K562 (cell line): ENCODE results near the gene TEX54. TPM values are rescaled to one million over a fixed set of nuclear protein-coding genes. Genes with fewer than 3 reads are reported as not detected.

Experiments used
- BCLAF1 ChIP-seq, 2 experiments: fragments of 450-650 bp in 1 of 2; IDR thresholded peaks; 2 replicates each; pipeline ENCODE4 v1.6.1; 2011 to 2017; ENCODE audit warnings: low read depth in 2 of 2, antibody characterized with exemption in 1 of 2, borderline replicate concordance in 1 of 2, low read length in 1 of 2, mild to moderate bottlenecking in 1 of 2, mixed read lengths in 1 of 2; ENCODE audit not compliant: control insufficient read depth in 1 of 2
- E2F6 ChIP-seq, 2 experiments: IDR thresholded peaks; 2 replicates each; pipeline ENCODE4 v1.6.1; 2011; ENCODE audit warnings: borderline replicate concordance in 1 of 2, control low read depth in 1 of 2, low read depth in 1 of 2, low read length in 1 of 2, mild to moderate bottlenecking in 1 of 2, mixed read lengths in 1 of 2, moderate library complexity in 1 of 2; ENCODE audit not compliant: insufficient read depth in 1 of 2, insufficient read length in 1 of 2, poor library complexity in 1 of 2, severe bottlenecking in 1 of 2; ENCODE audit errors: extremely low read depth in 1 of 2
- ETS2 ChIP-seq: IDR thresholded peaks from 2 replicates; pipeline ENCODE4 v1.6.1; 2016; ENCODE audit warnings: borderline replicate concordance, missing genetic modification characterization, mild to moderate bottlenecking, moderate library complexity, missing compliant biosample characterization; ENCODE audit not compliant: poor library complexity, severe bottlenecking
- EZH2 ChIP-seq: IDR thresholded peaks from 2 replicates; pipeline ENCODE4 v1.6.1; 2012; ENCODE audit warnings: low read depth, mild to moderate bottlenecking, inconsistent platforms, low read length, borderline replicate concordance
- FOXK2 ChIP-seq, 2 experiments: fragments of 450-650 bp; IDR thresholded peaks in 1 of 2; conservative IDR thresholded peaks in 1 of 2; 2 replicates each; pipeline ENCODE4 v1.6.1; 2016; ENCODE audit warnings: low read depth in 2 of 2, mild to moderate bottlenecking in 1 of 2
- HNRNPUL1 ChIP-seq: fragments of 200-400 bp; formaldehyde crosslinking; IDR thresholded peaks from 2 replicates; pipeline ENCODE4 v1.6.1; 2017; ENCODE audit warnings: low read length
- MIER1 ChIP-seq: fragments of 450-650 bp; IDR thresholded peaks from 2 replicates; pipeline ENCODE4 v1.6.1; 2016; ENCODE audit warnings: antibody characterized with exemption, mild to moderate bottlenecking, low read depth
- MTA3 ChIP-seq: fragments of 450-650 bp; formaldehyde crosslinking; IDR thresholded peaks from 2 replicates; pipeline ENCODE4 v1.6.1; 2017; ENCODE audit warnings: mild to moderate bottlenecking, borderline replicate concordance
- MYC ChIP-seq, 2 experiments: fragments of 250-450 bp in 1 of 2; sonication (Bioruptor Pico) in 1 of 2; IDR thresholded peaks; 2 replicates each; pipeline versions ENCODE4 v1.5.1 to v1.6.1; 2012 to 2021; ENCODE audit warnings: low read depth in 2 of 2, borderline replicate concordance in 1 of 2, improper control_type of control experiment in 1 of 2, low read length in 1 of 2, mild to moderate bottlenecking in 1 of 2, moderate library complexity in 1 of 2
- NCOA1 ChIP-seq: fragments of 450-650 bp; IDR thresholded peaks from 2 replicates; pipeline ENCODE4 v1.6.1; 2016; ENCODE audit warnings: low read depth
- NR1H2 ChIP-seq: sonication (generic); formaldehyde crosslinking; IDR thresholded peaks from 2 replicates; pipeline ENCODE4 v1.4.0; 2020; ENCODE audit warnings: mild to moderate bottlenecking, missing genetic modification reagents
- NR2C1 ChIP-seq, 2 experiments: fragments of 450-650 bp; IDR thresholded peaks; 2 replicates each; pipeline ENCODE4 v1.6.1; 2017; ENCODE audit warnings: mild to moderate bottlenecking in 2 of 2, antibody characterized with exemption in 1 of 2, inconsistent platforms in 1 of 2, missing compliant biosample characterization in 1 of 2, missing genetic modification characterization in 1 of 2
- SIN3A ChIP-seq, 2 experiments: fragments of 150-350 bp in 1 of 2; IDR thresholded peaks; 2 replicates each; pipeline ENCODE4 v1.6.1; 2011 to 2016; ENCODE audit warnings: borderline replicate concordance in 2 of 2, low read depth in 2 of 2, low read length in 2 of 2, mild to moderate bottlenecking in 2 of 2, moderate library complexity in 2 of 2; ENCODE audit not compliant: control insufficient read depth in 1 of 2
- SOX6 ChIP-seq: fragments of 450-650 bp; IDR thresholded peaks from 2 replicates; pipeline ENCODE4 v1.6.1; 2014; ENCODE audit warnings: mild to moderate bottlenecking
- SUPT5H ChIP-seq: fragments of 450-650 bp; IDR thresholded peaks from 2 replicates; pipeline ENCODE4 v1.6.1; 2016
- U2AF1 ChIP-seq: fragments of 200-400 bp; formaldehyde crosslinking; optimal IDR thresholded peaks from 2 replicates; pipeline ENCODE3; 2017; ENCODE audit warnings: mild to moderate bottlenecking, low read depth, low read length, moderate library complexity
- ZC3H4 ChIP-seq: sonication (generic); formaldehyde crosslinking; IDR thresholded peaks from 2 replicates; pipeline ENCODE4 v1.9.0; 2021; ENCODE audit warnings: missing genetic modification reagents, borderline replicate concordance
- ZKSCAN1 ChIP-seq: fragments of 150-350 bp; IDR thresholded peaks from 2 replicates; pipeline ENCODE4 v1.6.1; 2016; ENCODE audit warnings: low read depth, low read length
- ZNF134 ChIP-seq: fragments of 250-450 bp; sonication (Bioruptor Pico); conservative IDR thresholded peaks from 2 replicates; pipeline ENCODE4 v1.4.0; 2020
- polyA plus RNA-seq, 8 experiments: library from polyadenylated mRNA; depleted of rRNA in 4 of 8; stranded (reverse) in 5 of 8; unstranded in 3 of 8; fragments of >200 nt; fragmentation: Nextera tagmentation in 2 of 8; fragmentation: Illumina TruSeq in 1 of 8; extraction: Ambion mirVana in 2 of 8; extraction: Trizol in 1 of 8; gene quantifications; 2 replicates each; pipeline versions ENCODE4 v1.2.1 to v1.2.3, GENCODE V29; 2011 to 2014; ENCODE audit warnings: inconsistent platforms in 1 of 8, missing spikeins in 1 of 8
- total RNA-seq, 7 experiments: library from RNA; depleted of rRNA in 6 of 7; stranded (reverse); fragments of >200 nt in 6 of 7; fragmentation: Illumina TruSeq in 2 of 7; extraction: Trizol in 2 of 7; gene quantifications; 2 replicates each; pipeline versions ENCODE4 v1.2.1 to v1.2.3, GENCODE V29; 2011 to 2021; ENCODE audit warnings: low replicate concordance in 1 of 7
- TF ChIP-seq, protein P1 (sequence below): fragments of 250-450 bp; sonication (Bioruptor Pico); IDR thresholded peaks from 2 replicates; pipeline ENCODE4 v1.8.0; 2022; ENCODE audit warnings: moderate library complexity, mild to moderate bottlenecking, inconsistent platforms

The TEX54 gene
- total and polyA plus RNA-seq, 9 of the 15 experiments (the other 6 are each of a cell fraction or from before 2014, with no cell fraction given), result not detected

DNA sequence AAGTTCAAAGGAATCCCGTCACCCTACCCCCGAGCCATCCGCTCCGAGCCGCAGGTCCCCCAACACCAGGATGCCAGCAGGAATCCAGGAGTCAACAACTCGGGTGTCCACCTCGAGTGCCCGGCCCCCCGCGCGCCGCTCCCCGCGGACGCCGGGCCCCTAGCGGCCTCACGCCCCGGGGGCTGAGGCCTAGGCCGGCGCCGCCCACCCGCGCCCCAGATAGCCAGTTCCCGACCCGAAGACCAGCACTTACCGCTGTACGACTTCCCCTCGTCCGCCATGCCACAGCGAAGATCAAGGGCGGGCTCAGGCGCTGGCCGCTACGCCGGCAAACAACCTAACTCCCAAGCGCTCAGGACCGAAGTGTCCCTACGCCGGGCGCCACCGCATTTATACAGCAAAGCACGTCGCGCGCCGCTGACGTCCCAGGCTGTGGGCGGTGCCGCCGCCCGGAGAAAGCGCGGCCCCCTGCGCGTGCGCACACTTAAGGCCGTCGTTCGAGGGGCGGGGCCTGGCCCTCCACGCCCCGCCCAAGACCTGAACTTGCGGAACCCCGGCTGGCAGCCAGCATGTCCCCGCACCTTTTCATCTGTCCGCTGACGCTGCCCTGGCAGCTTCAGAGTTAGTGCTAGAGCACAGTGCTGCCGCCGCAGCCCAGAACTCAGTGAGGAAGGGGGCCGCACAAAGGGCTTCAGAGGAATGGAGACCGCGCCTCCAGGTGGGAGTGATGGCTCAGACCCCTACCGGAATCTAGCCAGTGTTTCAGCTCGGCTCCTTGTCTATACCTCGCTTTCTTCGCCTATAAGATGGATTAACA is 27.4 kb downstream of the TEX54 start, which contains the start of gene NXF1 (continued):
- no peak for TF ChIP-seq BCLAF1 (IDR thresholded peaks at IDR 0.05; ENCODE audit: borderline replicate concordance in 1 of 2, control insufficient read depth in 1 of 2, low read depth in 2 of 2, low read length in 1 of 2)
- TF ChIP-seq SUPT5H, result peak; percentile 100
- TF ChIP-seq MIER1, result no peak
- peak; percentile 79 for TF ChIP-seq ETS2 (tag)
- no peak for TF ChIP-seq NR2C1 (IDR thresholded peaks at IDR 0.05)
- TF ChIP-seq NR2C1 (tag; IDR thresholded peaks at IDR 0.05), result no peak
- peak in 1 of 2 experiments; percentile 32; a peak in 1 of 4 replicates for TF ChIP-seq FOXK2 (conservative IDR thresholded peaks at IDR 0.05 in 1 of 2, IDR thresholded peaks at IDR 0.05 in 1 of 2; ENCODE audit: low read depth in 2 of 2)
- peak; percentile 56 for TF ChIP-seq U2AF1
- TF ChIP-seq EZH2, result no peak
- TF ChIP-seq, protein P1, sequence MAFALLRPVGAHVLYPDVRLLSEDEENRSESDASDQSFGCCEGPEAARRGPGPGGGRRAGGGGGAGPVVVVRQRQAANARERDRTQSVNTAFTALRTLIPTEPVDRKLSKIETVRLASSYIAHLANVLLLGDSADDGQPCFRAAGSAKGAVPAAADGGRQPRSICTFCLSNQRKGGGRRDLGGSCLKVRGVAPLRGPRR (CRISPR knock-in tag), result no peak
- peak; percentile 100 for TF ChIP-seq MTA3
- peak; percentile 70; the same call in 1 of the 2 replicates for TF ChIP-seq ZC3H4 (CRISPR knock-in tag)
- TF ChIP-seq HNRNPUL1, result no peak
- peak; percentile 64; the same call in 1 of the 2 replicates for TF ChIP-seq ZKSCAN1
- TF ChIP-seq NR1H2 (CRISPR knock-in tag), result peak; percentile 98
- TF ChIP-seq E2F6 (IDR thresholded peaks at IDR 0.05; ENCODE audit: borderline replicate concordance in 1 of 2, extremely low read depth in 1 of 2, insufficient read depth in 1 of 2, insufficient read length in 1 of 2, low read depth in 1 of 2, low read length in 1 of 2, poor library complexity in 1 of 2, severe bottlenecking in 1 of 2), result no peak
- peak; percentile 74 for TF ChIP-seq MYC (IDR thresholded peaks at IDR 0.05; ENCODE audit: low read depth, low read length)
- TF ChIP-seq MYC (CRISPR knock-in tag; IDR thresholded peaks at IDR 0.05; ENCODE audit: borderline replicate concordance, low read depth), result no peak
- TF ChIP-seq NCOA1, result no peak
- peak; percentile 59 for TF ChIP-seq SOX6
- peak; percentile 84 to 94; a peak in 3 of 4 replicates for TF ChIP-seq SIN3A (IDR thresholded peaks at IDR 0.05; ENCODE audit: borderline replicate concordance in 2 of 2, control insufficient read depth in 1 of 2, low read depth in 2 of 2, low read length in 2 of 2)
- no peak for TF ChIP-seq ZNF134 (CRISPR knock-in tag)
